ENCODE results near the gene SELL.
"Not testable (repeated sequence)": the region's sequence is repeated elsewhere in the genome, so short reads cannot be mapped to it uniquely, and the experiment has no call there.

The SELL gene

DNA sequence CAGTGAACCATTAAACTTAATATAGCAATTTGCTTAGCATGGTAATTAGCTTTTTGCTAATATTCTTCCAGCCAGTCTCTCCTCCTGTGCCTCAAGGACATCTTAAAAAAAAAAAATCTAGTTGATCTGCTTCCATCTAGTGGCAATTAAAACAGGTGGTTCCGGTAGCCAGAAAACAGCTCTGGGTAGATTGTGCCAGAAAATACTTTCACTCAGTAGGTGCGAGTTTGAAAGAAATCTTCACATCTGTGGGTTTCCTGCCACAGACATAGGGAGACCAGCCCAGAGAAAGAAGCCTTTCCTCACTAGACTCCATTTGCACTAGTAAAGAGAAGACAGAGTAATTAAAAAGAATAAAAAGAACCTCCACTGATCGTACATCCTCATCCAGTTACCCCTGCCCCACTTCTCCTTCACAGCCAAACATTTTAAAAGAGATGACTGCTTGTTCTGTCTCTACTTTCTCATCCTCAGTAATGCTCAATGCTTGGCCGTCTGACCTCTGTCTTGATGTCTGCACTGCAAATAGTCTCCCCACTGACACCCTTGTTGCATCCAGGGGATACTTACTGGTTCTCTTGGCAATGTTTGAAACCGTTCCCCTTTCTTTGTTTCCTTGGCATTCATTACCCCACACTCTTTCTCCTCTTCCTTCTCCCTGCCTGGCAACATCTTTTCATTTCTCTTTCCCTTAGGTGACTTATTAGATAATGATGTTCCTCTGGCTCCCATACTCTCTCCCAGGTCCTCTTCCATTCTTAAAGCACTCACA, 16.9 kb downstream of the SELL start:
- Mint-ChIP-seq H3K4me3 (no peak overlapping the region), H3K9me3 (no peaks in the 10 kb centered on the region), H3K4me1 (no peaks in the 10 kb centered on the region), H3K27me3 (ENCODE audit: low read depth) (no peaks in the 10 kb centered on the region), H3K36me3 (ENCODE audit: low read depth) (no peaks in the 10 kb centered on the region), H3K27ac (no peak overlapping the region)
- TF ChIP-seq, protein P1, sequence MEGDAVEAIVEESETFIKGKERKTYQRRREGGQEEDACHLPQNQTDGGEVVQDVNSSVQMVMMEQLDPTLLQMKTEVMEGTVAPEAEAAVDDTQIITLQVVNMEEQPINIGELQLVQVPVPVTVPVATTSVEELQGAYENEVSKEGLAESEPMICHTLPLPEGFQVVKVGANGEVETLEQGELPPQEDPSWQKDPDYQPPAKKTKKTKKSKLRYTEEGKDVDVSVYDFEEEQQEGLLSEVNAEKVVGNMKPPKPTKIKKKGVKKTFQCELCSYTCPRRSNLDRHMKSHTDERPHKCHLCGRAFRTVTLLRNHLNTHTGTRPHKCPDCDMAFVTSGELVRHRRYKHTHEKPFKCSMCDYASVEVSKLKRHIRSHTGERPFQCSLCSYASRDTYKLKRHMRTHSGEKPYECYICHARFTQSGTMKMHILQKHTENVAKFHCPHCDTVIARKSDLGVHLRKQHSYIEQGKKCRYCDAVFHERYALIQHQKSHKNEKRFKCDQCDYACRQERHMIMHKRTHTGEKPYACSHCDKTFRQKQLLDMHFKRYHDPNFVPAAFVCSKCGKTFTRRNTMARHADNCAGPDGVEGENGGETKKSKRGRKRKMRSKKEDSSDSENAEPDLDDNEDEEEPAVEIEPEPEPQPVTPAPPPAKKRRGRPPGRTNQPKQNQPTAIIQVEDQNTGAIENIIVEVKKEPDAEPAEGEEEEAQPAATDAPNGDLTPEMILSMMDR (IDR thresholded peaks at IDR 0.05; ENCODE audit: unreplicated experiment in 3 of 3) = no peak

DNA sequence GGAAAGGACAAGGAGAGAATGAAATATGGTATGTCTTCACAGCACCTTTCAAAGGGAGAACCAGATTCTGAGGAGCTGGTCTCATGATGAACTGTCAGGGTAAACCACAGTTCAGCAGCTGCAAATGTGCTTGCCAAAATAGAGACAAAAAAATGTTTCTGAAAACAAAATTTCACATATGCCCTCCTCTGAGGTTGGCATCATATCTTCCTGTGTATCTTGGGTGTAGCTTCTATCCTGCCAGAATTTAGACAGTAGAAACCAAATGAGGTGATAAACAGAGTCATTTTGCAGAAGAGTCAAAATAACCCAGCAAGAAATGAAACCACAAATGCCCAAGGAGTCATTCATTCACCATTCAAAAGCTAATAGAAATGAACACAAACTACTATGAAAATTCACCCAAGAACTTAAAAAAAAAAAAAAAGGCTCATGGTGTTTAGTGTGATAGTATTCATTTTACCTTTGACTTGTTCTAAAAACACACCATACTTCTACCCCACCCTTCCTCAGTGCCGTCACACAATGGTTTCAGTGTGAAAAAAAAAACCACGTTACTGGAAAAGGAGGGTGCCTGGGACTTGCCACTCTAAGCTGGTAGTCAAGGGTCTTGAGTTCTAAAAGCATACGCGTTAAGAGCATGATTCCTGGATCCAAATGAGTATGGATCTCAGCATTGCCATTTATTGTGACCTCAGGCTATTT, 18.5 kb downstream of the SELL start:
- H3K4me3 Mint-ChIP-seq = no peak overlapping the region
- TF ChIP-seq, protein P1 (IDR thresholded peaks at IDR 0.05; ENCODE audit: unreplicated experiment in 3 of 3) = no peak
- H3K9me3 Mint-ChIP-seq = no peaks in the 10 kb centered on the region
- H3K27ac Mint-ChIP-seq = no peak overlapping the region
- H3K27me3 Mint-ChIP-seq (ENCODE audit: low read depth) = no peaks in the 10 kb centered on the region
- H3K36me3 Mint-ChIP-seq (ENCODE audit: low read depth) = no peaks in the 10 kb centered on the region
- no peaks in the 10 kb centered on the region for H3K4me1 Mint-ChIP-seq

DNA sequence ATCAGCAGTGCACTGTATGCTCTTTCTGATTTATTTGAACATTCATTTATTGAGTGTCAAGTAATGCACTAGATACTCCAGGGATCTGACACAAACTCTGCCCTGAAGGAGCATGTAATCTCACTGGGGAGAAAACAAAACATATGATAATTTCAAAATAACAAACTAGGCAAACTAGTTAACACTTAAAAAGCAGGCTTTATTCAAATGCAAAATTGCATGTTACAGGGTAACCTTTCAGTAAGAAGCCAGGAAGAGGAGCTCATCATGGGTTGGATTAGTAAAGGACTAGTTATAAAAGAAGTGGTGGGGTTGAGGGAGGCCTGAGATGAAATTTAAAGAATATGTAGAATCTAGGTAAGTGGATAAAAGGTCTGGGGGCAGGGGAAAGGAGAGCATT, 20.9 kb downstream of the SELL start:
- Mint-ChIP-seq H3K9me3 (no peaks in the 10 kb centered on the region), H3K4me3 (no peak overlapping the region), H3K4me1 (no peaks in the 10 kb centered on the region), H3K27ac (no peak overlapping the region), H3K27me3 (ENCODE audit: low read depth) (no peaks in the 10 kb centered on the region), H3K36me3 (ENCODE audit: low read depth) (no peaks in the 10 kb centered on the region)
- TF ChIP-seq, protein P1 (IDR thresholded peaks at IDR 0.05; ENCODE audit: unreplicated experiment in 3 of 3) = no peak

DNA sequence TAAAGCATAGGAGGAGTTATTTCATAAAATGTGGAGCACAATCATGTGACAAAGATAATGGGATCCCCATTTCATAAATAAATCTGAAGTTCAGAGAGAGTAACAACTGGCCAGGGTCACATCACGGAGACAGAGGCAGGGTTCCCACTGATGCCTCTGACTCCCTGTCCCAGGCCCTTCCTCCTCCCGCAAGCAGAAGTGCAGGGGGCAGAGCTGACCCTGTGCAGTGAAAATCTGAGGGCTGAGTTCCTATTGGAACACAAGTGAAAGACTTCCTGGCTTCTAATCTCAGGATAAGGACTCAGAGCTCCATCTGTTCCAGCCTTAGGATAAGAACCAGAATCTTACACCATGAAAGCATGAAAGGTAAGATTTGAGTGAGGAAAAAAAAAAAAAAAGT, 22.0 kb downstream of the SELL start:
- Mint-ChIP-seq H3K36me3 (ENCODE audit: low read depth) (no peaks in the 10 kb centered on the region), H3K27me3 (ENCODE audit: low read depth) (no peaks in the 10 kb centered on the region), H3K27ac (no peak overlapping the region)

DNA sequence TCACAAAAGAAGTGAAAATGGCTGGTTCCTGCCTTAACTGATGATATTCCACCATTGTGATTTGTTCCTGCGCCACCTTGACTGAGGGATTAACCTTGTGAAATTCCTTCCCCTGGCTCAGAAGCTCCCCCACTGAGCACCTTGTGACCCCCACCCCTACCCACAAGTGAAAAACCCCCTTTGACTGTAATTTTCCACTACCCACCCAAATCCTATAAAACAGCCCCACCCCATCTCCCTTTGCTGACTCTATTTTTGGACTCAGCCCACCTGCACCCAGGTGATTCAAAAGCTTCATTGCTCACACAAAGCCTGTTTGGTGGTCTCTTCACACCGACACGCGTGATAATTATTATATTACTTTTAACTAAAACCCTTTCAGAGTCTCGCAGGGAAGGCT, 23.0 kb downstream of the SELL start:
- not testable (repeated sequence) for H3K36me3 Mint-ChIP-seq (ENCODE audit: low read depth); H3K27me3 Mint-ChIP-seq (ENCODE audit: low read depth); H3K4me3 Mint-ChIP-seq; H3K9me3 Mint-ChIP-seq; H3K27ac Mint-ChIP-seq; H3K4me1 Mint-ChIP-seq

More for the DNA sequence above, 22.0 kb downstream of the SELL start:
- TF ChIP-seq, protein P1 (IDR thresholded peaks at IDR 0.05; ENCODE audit: unreplicated experiment in 3 of 3) = no peak
- H3K9me3 Mint-ChIP-seq = no peaks in the 10 kb centered on the region
- H3K4me1 Mint-ChIP-seq = no peaks in the 10 kb centered on the region
- no peak overlapping the region for H3K4me3 Mint-ChIP-seq

DNA sequence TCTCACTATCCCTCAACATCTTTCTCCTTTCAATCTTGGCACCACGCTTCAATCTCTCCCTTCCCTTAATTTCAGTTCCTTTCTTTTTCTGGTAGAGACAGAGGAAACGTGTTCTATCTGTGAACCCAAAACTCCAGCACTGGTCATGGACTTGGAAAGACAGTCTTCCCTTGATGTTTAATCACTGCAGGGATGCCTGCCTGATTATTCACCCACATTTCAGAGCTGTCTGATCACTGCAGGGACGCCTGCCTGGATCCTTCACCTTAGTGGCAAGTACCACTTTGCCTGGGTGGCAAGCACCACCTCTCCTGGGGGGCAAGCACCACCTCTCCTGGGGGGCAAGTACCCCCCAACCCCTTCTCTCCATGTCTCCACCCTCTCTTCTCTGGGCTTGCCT, 27.8 kb downstream of the SELL start:
- Mint-ChIP-seq H3K27ac (no peak overlapping the region), H3K4me1 (no peaks in the 10 kb centered on the region), H3K9me3 (no peaks in the 10 kb centered on the region), H3K27me3 (ENCODE audit: low read depth) (no peaks in the 10 kb centered on the region), H3K4me3 (no peak overlapping the region), H3K36me3 (ENCODE audit: low read depth) (no peaks in the 10 kb centered on the region)
- TF ChIP-seq, protein P1 (IDR thresholded peaks at IDR 0.05; ENCODE audit: unreplicated experiment in 3 of 3) = no peak

DNA sequence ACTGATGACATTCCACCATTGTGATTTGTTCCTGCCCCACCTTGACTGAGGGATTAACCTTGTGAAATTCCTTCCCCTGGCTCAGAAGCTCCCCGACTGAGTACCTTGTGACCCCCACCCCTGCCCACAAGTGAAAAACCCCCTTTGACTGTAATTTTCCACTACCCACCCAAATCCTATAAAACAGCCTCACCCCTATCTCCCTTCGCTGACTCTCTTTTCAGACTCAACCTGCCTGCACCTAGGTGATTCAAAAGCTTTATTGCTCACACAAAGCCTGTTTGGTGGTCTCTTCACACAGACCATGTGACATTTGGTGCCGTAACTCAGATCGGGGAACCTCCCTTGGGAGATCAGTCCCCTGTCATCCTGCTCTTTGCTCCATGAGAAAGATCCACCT, 28.3 kb downstream of the SELL start:
- not testable (repeated sequence) for H3K4me1 Mint-ChIP-seq; H3K36me3 Mint-ChIP-seq (ENCODE audit: low read depth); H3K4me3 Mint-ChIP-seq; H3K27me3 Mint-ChIP-seq (ENCODE audit: low read depth); H3K27ac Mint-ChIP-seq; H3K9me3 Mint-ChIP-seq

Data from nephron (organoid).